Cardiac septum (tissue), 1 donor: ENCODE measurements around the gene TGFA. TPM values are rescaled to one million over a fixed set of nuclear protein-coding genes. Genes with fewer than 3 reads are reported as not detected.

ENCODE experiments used
- DNase-seq: peaks from one replicate; pipeline ENCODE4 v3.0.0-alpha.2; 2020; ENCODE audit warnings: low spot score
- intact Hi-C: fragments of 100-400 bp; cut with DNase I; formaldehyde crosslinking; loops from one replicate; pipeline ENCODE4 v1.14.0; 2022
- total RNA-seq: library from RNA; stranded (reverse); fragmentation: NEBNext Ultra II Directional; extraction: Animal tissue kit (Norgen Biotek cat#: 25700); gene quantifications from one replicate; pipeline ENCODE4 v1.2.1, GENCODE V29; 2021
- donor health status: DM: no; HTN: no; CAD: no.

TGFA gene
- total RNA-seq, 1 donor from 2014 or later: 0.73 TPM

DNA sequence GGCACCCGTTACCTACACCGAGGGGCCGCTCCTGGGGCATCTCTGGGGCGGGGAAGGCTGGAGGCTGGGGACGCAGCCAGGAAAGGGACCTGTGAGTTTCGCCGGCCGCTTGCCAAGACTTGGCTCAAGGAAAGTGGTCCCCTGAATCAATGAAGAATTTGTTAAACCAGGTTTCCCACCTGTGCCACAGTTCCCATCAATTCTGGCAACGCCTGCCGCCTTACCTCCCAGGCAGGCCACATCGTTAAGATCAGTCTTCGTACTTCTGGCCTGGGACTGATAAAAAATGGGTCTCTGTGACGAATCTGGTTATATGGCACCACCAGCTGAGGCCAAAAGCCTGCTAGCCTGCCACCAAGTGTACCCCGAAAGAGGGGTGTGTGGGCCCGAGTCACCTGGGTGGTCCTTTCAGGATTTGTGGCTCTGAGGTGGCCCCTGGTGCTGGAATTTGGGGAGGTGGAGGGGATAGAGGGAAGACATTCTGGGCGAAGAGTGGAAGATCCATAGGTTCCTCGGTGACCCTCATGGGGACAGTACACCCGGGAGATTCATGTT, 789 bp upstream of the TGFA start:
- intact Hi-C loops: no loop called here
- no peak for DNase-seq

GRCh38 chr2:70553334-70553583, 367 bp downstream of the TGFA start:
- no peak for DNase-seq
- intact Hi-C loops: no loop called here

DNA sequence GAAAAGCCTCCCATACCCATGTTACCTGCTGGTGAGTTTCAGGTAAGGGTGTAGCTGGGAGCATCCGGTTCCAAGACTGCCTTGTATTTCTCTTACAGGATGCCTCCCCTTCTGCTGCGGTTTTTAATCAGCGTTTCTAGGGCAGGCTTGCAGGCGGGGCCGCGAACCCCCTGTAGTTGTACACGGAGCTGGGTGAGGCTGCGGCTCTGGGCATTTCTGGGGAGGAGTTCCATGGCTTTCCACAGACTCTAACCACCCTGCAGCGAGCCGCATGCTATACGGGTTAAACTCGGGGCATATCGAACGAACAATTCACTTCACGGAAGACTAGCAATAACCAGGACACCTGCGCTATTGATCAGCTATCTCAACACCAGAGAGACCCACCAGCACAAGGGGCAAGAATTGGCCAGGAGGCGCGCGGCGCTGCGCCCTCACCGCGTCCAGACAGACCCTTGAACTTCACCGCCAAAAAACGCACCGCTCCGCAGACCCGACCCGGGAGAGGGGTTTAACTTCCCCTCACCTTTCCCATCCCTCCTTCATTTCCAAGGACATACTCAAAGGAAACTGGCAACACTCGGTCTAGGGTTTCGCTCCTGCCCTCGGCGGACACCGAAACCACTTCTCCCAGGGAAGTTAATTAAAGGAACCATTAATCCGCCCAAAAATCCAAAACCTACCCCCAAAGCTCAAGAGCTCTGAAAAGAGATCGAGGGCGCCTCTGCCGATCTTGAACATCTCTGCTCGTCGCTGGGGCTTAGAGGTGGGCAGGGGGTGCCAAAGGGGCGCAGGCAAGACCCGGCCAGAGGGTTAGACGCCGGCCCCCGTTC, 909 bp downstream of the TGFA start:
- intact Hi-C loops: no loop called here
- no peak for DNase-seq

- intact Hi-C loops: no loop called here
Measured at GRCh38 chr2:70551167-70551566, 2.5 kb downstream of the TGFA start.

DNA sequence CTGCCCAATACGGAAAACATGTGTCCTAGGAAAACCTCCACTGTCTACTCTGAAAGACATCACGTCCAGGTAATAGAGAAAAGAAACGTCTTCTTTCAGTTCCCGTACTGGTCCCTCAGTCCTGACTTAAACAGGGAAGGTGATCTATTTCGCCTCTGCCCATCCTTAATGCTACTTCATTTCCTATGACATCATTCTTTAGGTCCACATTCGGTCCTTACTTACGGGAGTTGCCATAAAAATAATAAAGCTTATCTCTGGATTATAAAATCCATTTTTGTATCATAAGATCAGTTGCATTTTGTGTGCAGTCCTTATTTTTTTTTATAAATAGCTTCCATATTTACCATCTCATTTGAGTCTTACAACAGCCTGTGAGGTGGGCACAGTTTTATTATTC, 3.7 kb downstream of the TGFA start:
- DNase-seq: no peak
- intact Hi-C loops: no loop called here

More at GRCh38 chr2:70551167-70551566, 2.5 kb downstream of the TGFA start:
- no peak for DNase-seq

- no peak for DNase-seq
- intact Hi-C loops: no loop called here
Measured at GRCh38 chr2:70549064-70549710, 4.4 kb downstream of the TGFA start.

- DNase-seq: no peak
- intact Hi-C loops: no loop called here
Measured at GRCh38 chr2:70548233-70548632, 5.4 kb downstream of the TGFA start.

- no peak for DNase-seq
- intact Hi-C loops: no loop called here
Measured at GRCh38 chr2:70546885-70547284, 6.7 kb downstream of the TGFA start.

- no peak for DNase-seq
- intact Hi-C loops: no loop called here
Measured at GRCh38 chr2:70546376-70546775, 7.2 kb downstream of the TGFA start.

GRCh38 chr2:70541481-70542020, 12.1 kb downstream of the TGFA start:
- intact Hi-C loops: no loop called here

DNA sequence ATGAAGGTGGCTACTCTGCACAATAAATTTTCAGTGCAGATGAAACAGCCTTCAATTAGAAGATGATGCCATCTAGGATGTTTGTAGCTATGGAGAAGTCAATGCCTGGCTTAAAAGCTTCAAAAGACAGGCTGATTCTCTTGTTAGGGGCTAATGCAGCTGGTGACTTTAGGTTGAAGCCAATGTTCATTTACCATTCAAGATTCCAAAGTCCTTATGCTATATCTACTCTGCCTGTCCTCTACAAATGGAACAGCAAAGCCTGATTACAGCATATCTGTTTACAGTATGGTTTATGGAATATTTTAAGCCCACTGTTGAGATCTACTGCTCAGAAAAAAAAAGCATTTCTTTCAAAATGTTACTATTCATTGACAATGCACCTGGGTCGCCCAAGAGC, 15.8 kb downstream of the TGFA start:
- intact Hi-C loops: no loop called here
- DNase-seq: no peak

More at GRCh38 chr2:70541481-70542020, 12.1 kb downstream of the TGFA start:
- no peak for DNase-seq

GRCh38 chr2:70536517-70537055, 17.0 kb downstream of the TGFA start:
- intact Hi-C loops: no loop called here
- DNase-seq: no peak

- no peak for DNase-seq
- intact Hi-C loops: no loop called here
Measured at GRCh38 chr2:70535573-70535972, 18.1 kb downstream of the TGFA start.

DNA sequence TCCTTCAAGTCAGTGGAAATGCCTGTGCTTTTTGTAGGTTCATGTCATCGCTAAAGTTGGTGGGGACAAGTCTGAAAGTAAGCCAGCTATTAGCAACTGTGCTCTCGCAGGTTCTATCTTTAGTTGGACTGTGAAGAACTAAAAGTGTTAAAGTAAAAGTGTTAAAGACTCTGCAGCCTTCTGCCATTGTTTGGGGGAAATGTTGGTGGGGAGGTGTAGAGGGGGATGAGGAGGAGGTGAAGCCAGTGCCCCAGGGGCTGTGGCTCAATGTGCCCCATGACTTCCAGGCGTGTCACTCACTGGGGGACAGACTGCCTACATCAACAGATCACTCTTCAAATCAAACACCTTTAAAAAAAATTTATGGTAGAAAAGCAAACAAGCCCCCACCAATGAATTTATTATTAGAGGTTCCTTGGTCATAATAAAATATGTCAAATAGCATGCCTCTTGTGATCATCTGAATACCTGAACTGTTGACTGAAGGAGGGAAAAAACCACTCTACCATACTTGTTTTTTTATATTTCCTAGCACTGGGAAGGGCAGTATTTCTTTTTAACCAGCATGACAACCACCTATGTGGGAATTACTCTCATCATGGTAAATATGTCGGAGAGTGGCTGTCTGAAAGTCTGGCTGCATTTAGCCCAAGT, 19.3 kb downstream of the TGFA start:
- DNase-seq: no peak
- intact Hi-C loops: no loop called here

- intact Hi-C loops: no loop called here
- DNase-seq: no peak
Measured at GRCh38 chr2:70532244-70532935, 21.2 kb downstream of the TGFA start.

GRCh38 chr2:70531419-70532086, 22.1 kb downstream of the TGFA start:
- intact Hi-C loops: no loop called here
- no peak for DNase-seq

DNA sequence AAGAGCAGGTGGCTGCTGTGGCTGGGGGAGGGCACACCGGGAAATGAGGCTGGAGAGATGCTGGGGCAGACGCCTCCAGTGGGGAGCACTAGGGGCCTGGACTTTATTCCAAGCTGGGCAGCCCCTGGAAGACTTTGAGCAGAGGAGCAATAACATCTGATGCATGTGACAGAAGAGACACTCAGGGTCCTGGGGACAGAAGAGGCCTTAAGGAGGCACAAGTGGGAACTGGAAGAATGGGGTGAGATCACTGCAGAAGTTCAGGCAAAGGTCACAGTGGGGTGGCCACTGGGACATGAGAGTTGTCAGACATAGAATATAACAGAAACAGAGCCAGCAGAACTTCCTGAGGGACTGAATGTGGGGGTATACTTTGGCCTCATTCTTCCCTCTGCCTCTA, 24.0 kb downstream of the TGFA start:
- DNase-seq: no peak
- intact Hi-C loops: no loop called here

- no peak for DNase-seq
- intact Hi-C loops: no loop called here
Measured at GRCh38 chr2:70528929-70529328, 24.7 kb downstream of the TGFA start.

GRCh38 chr2:70528276-70528675, 25.4 kb downstream of the TGFA start:
- intact Hi-C loops: no loop called here

More at GRCh38 chr2:70528276-70528675, 25.4 kb downstream of the TGFA start:
- DNase-seq: no peak
